MCF 10A (cell line): Measurements from ENCODE around the gene TEX55. TPM values are rescaled to one million over a fixed set of nuclear protein-coding genes. Genes with fewer than 3 reads are reported as not detected.

Experiments
- BruUV-seq: library from RNA; stranded (reverse); fragments of 400-500 nt; replicated peaks from 2 replicates; lab custom pipeline; 2021; lab: Mats Ljungman, UMichigan
- CTCF ChIA-PET: fragments of 300-600 bp; sonication (Branson Sonifier 250); formaldehyde crosslinking; extraction: SDS; loops from one replicate; lab custom pipeline; 2021; ENCODE audit warnings: antibody characterized with exemption, inconsistent platforms; lab: Yijun Ruan, JAX
- POLR2A ChIA-PET: fragments of 300-600, 350-650 bp; sonication (Branson Sonifier 250); formaldehyde crosslinking; extraction: SDS; loops from one replicate; lab custom pipeline; 2020; ENCODE audit warnings: antibody characterized with exemption, inconsistent platforms; lab: Yijun Ruan, JAX
- DNase-seq: peaks from one replicate; pipeline ENCODE4 v3.0.0-alpha.2; 2018; ENCODE audit not compliant: unreplicated experiment
- H3K27ac Mint-ChIP-seq: one replicate; pipeline ENCODE4 v1.8.0; 2022; ENCODE audit warnings: mild to moderate bottlenecking, low read depth, mixed read lengths; ENCODE audit not compliant: unreplicated experiment
- H3K27me3 Mint-ChIP-seq: one replicate; pipeline ENCODE4 v1.8.0; 2022; ENCODE audit warnings: mixed read lengths; ENCODE audit not compliant: insufficient read depth, unreplicated experiment
- H3K36me3 Mint-ChIP-seq: one replicate; pipeline ENCODE4 v1.8.0; 2022; ENCODE audit warnings: mild to moderate bottlenecking, moderate library complexity, mixed read lengths; ENCODE audit not compliant: insufficient read depth, unreplicated experiment
- H3K4me1 Mint-ChIP-seq: one replicate; pipeline ENCODE4 v1.8.0; 2022; ENCODE audit warnings: mixed read lengths; ENCODE audit not compliant: insufficient read depth, unreplicated experiment
- H3K4me3 Mint-ChIP-seq: one replicate; pipeline ENCODE4 v1.8.0; 2022; ENCODE audit warnings: mild to moderate bottlenecking, moderate library complexity, mixed read lengths; ENCODE audit not compliant: unreplicated experiment
- H3K9me3 Mint-ChIP-seq: one replicate; pipeline ENCODE4 v1.8.0; 2022; ENCODE audit warnings: mixed read lengths; ENCODE audit not compliant: unreplicated experiment
- intact Hi-C: fragments of 100-400 bp; cut with micrococcal nuclease; formaldehyde crosslinking; loops from 2 replicates; pipeline ENCODE4 v1.14.1; 2022
- total RNA-seq: library from RNA; stranded (reverse); gene quantifications from 2 replicates; pipeline ENCODE4 v1.2.3, GENCODE V29; 2022
- TF ChIP-seq, protein P1 (sequence below): fragments of 200-600 bp; IDR thresholded peaks from one replicate; pipeline ENCODE4 v1.8.0; 2022; ENCODE audit warnings: antibody characterized with exemption, mild to moderate bottlenecking; ENCODE audit not compliant: unreplicated experiment

The TEX55 gene
- total RNA-seq, 1 experiment from 2014 or later, result not detected

GRCh38 chr3:119147494-119147893, 1.5 kb downstream of the TEX55 start:
- Mint-ChIP-seq H3K27ac (no peak overlapping the region), H3K36me3 (no peaks in the 10 kb centered on the region), H3K9me3 (no peaks in the 10 kb centered on the region), H3K27me3 (no peaks in the 10 kb centered on the region), H3K4me1 (peaks cover 14% of the 10 kb centered on the region), H3K4me3 (no peak overlapping the region)
- no TSS peak for BruUV-seq
- TF ChIP-seq, protein P1, sequence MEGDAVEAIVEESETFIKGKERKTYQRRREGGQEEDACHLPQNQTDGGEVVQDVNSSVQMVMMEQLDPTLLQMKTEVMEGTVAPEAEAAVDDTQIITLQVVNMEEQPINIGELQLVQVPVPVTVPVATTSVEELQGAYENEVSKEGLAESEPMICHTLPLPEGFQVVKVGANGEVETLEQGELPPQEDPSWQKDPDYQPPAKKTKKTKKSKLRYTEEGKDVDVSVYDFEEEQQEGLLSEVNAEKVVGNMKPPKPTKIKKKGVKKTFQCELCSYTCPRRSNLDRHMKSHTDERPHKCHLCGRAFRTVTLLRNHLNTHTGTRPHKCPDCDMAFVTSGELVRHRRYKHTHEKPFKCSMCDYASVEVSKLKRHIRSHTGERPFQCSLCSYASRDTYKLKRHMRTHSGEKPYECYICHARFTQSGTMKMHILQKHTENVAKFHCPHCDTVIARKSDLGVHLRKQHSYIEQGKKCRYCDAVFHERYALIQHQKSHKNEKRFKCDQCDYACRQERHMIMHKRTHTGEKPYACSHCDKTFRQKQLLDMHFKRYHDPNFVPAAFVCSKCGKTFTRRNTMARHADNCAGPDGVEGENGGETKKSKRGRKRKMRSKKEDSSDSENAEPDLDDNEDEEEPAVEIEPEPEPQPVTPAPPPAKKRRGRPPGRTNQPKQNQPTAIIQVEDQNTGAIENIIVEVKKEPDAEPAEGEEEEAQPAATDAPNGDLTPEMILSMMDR, result no peak
- CTCF ChIA-PET, result interaction anchor here (0.6 to 4.7 kb wide), 10 partner anchors 10 to 542 kb away, joined by 3 to 118 read pairs (median 5); partner anchors contain the start of gene B4GALT4
- DNase-seq, result no peak
- intact Hi-C loops, result no loop called here
- POLR2A ChIA-PET, result interaction anchor here (3.9 kb wide), 1 partner anchor 94 kb away, joined by 24 read pairs; the partner anchor contains the start of gene B4GALT4

- TF ChIP-seq, protein P1, result no peak
- Mint-ChIP-seq H3K36me3 (no peaks in the 10 kb centered on the region), H3K27me3 (no peaks in the 10 kb centered on the region), H3K4me3 (no peak overlapping the region), H3K9me3 (peaks cover 11% of the 10 kb centered on the region), H3K4me1 (peaks cover 14% of the 10 kb centered on the region), H3K27ac (no peak overlapping the region)
- no TSS peak for BruUV-seq
- intact Hi-C loops, result no loop called here
- ChIA-PET CTCF (interaction anchor here (0.8 to 1.5 kb wide), 6 partner anchors 11 to 533 kb away, joined by 3 to 15 read pairs (median 4); partner anchors contain the start of gene B4GALT4), POLR2A (interaction anchor here (1.1 to 1.7 kb wide), 4 partner anchors 27 to 92 kb away, joined by 3 to 9 read pairs (median 4); partner anchors contain the start of gene B4GALT4)
- peak; percentile 16 for DNase-seq
Measured at GRCh38 chr3:119148493-119149180, 2.7 kb downstream of the TEX55 start.

DNA sequence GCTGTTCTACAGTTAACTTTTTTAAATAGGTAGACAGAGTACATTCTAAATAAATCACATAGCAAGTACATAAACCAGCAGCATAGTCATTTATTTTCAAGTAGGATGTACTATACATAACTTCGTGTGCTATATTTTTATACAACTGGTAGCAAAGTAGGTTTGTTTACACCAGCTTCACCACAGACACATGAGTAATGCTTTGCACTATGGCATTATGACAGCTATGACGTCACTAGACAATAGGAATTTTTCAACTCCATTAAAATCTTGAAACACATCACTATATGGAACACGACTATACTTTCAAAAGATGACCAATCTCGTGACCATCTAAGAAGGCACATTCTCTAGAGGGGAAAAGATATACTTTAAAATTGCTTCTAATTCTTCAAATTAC, 3.5 kb downstream of the TEX55 start:
- DNase-seq, result peak; percentile 41
- BruUV-seq, result no TSS peak
- TF ChIP-seq, protein P1, result no peak
- Mint-ChIP-seq H3K4me1 (peaks cover 14% of the 10 kb centered on the region), H3K27ac (no peak overlapping the region), H3K4me3 (no peak overlapping the region), H3K9me3 (peaks cover 18% of the 10 kb centered on the region), H3K27me3 (no peaks in the 10 kb centered on the region), H3K36me3 (no peaks in the 10 kb centered on the region)
- POLR2A ChIA-PET, result interaction anchor here (1.1 to 1.7 kb wide), 4 partner anchors 27 to 92 kb away, joined by 3 to 9 read pairs (median 4); partner anchors contain the start of gene B4GALT4
- CTCF ChIA-PET, result interaction anchor here (0.6 to 1.5 kb wide), 7 partner anchors 12 to 532 kb away, joined by 3 to 15 read pairs (median 4); partner anchors contain the start of gene B4GALT4
- intact Hi-C loops, result no loop called here

DNA sequence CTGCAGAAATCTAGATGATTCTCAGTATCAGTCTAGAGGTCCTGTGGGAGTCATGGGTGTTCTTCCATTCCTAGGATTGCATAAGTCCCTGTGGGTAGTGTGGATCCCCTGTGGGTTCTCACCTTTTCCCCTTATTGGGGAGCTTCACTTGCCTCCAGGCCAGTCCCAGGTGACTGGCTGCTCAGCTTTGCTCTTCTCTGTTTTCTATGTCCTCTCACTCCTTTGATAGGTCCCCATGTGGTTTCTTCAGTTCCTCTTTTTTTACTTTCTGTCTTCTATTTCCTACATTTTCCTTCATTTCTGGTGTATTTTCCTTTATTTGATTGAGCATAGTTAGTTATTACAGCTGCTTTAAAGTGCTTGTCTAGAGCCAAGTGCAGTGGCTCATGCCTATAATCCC, 10.9 kb downstream of the TEX55 start:
- intact Hi-C loops, result no loop called here
- H3K27ac Mint-ChIP-seq, result no peak overlapping the region
- no peak overlapping the region for H3K4me3 Mint-ChIP-seq
- peaks cover 5% of the 10 kb centered on the region for H3K4me1 Mint-ChIP-seq
- ChIA-PET POLR2A (no interaction called here), CTCF (interaction anchor here (0.8 to 1.0 kb wide), 2 partner anchors 10 to 11 kb away, joined by 3 to 4 read pairs; no protein-coding TSS in a partner anchor)
- H3K36me3 Mint-ChIP-seq, result peaks cover 5% of the 10 kb centered on the region
- H3K27me3 Mint-ChIP-seq, result no peaks in the 10 kb centered on the region
- peaks cover 22% of the 10 kb centered on the region for H3K9me3 Mint-ChIP-seq
- BruUV-seq, result no TSS peak
- DNase-seq, result no peak
- TF ChIP-seq, protein P1, result no peak
